GM19395 (cell line): ENCODE data around the gene MAP3K9.
A peak's percentile ranks its signal among the peaks of the same experiment; 100 is the strongest.

Source experiments
- ATAC-seq: cut with Tn5 transposase; IDR thresholded peaks from one replicate; pipeline ENCODE4 v1.9.1; 2021; ENCODE audit warnings: mild to moderate bottlenecking, moderate library complexity; ENCODE audit not compliant: unreplicated experiment

MAP3K9 gene

DNA sequence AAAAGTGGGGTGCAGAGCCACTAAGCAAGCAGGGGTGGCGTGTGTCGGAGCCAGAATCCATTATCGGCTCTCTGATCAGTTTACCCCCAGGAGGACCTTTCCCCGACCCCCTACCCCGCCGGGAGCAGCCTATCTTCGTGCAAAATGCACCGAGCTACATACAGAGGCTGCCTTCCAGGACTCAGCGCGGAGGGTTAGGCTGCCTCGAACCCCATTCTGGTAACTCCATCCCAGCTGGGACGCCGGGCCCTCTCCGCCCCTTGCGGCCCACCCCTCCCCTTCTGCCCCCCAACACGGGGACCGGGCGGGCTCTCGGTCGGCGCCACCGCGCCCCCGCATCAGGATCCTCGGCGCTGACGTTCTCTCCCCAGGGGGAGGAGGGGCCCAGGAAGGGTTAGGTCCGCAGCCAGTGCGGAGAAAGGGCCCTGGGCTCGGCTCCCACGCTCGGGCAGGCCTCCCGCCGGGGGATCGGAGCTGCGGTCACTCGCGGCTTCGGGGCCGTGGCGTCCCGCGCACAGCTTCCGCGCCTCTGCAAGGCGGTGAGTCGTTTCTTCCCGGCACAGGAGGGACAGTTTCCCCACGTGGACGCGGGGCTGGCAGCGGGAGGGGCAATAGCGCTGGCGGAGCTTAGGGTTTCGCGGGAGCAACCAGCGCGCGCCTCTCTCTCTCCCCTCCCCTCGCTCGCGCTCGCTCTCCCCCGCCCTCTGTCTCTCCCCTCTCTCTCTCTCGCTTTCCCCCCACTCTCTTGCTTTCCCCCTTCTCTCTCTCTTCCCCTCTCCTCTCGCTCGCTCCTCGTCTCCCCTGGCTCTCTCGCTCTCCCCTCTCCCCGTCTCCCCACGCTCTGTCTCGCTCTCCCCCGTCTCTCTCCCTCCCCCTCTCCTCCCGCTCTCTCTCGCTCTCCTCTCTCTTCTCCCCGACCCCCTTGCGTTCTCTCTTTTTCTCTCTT, 12.5 kb upstream of the MAP3K9 start:
- no peak for ATAC-seq

DNA sequence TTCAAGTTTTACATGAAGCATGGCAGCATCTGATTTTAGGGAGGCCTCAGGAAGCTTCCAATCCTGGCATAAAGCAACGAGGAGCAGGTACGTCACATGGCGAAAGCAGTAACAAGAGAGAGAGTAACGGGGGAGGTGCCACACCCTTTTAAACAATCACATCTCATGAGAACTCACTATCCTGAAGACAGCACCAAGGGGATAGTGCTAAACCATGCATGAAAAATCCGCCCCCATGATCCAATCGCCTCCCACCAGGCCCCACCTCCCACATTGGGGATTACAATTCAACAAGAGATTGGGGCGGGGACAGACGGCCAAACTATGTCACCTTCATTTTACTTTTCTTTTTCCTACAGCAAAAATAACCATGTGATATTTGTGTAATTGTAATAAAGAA, 7.2 kb upstream of the MAP3K9 start:
- no peak for ATAC-seq

DNA sequence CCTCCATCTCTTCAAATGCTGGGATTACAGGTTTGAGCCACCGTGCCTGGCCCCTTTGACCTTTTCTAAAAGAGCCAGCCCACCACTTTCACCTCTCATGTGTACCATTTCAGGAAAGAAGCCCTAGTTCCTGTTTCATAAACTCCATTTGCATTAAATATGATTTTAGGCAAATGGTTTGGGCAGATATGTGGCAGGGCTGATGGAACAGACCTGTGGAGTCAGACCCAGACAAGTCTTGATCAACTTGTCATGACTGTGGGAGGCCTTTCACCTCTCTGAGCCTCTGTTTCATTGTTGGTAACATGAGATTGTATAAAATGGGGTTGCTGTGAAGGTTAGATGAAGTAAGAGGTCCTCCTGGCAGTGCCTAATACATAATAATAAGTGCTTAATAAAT, 5.2 kb upstream of the MAP3K9 start:
- no peak for ATAC-seq

DNA sequence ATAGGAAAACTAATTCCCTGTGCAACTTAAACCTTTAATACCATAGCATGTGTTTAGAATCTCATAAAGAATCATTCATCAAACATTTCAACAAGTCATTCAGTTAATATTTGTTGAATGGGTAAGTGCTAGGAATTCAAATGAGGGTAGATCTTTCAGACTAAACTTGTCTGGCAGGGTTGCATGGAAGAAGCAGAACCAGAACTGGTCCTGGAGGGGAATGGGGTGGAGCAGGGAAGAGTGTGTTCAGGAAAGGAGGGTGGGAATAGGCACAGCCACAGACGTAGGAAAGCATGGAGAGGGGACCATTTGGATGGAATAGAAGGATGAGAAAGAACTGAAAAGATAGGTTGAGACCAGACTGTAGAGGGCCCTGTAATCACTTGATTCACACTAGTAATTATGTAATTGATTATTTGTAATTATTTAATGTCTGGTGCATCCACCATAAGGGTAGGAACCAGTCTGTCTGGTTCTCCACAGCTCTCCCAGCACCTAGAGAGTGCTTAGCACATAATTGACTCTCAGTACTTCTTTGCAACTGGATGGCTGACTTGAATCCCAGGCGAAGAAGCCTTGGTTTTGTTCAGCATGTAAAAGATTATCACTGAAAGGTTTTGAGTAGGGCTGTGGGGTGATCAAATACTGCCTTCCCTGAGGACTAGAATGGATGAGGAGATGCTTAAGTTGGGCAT, 3.0 kb upstream of the MAP3K9 start:
- ATAC-seq: no peak

DNA sequence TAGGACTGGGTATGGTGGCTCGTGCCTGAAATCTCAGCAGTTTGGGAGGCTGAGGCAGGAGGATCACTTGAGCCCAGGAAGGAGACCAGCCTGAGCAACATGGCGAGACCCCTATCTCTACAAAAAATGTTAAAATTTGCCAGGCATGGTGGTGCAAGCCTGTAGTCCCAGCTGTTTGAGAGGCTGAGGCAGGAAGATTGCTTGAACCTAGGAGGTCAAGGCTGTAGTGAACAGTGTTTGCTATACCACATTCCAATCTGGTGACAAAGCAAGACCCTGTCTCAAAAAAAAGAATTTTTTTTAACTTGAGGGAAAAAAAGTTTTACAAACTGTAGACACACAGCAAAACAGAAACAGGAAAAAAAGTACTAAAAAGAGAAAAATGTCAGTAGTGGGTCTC, 2.3 kb upstream of the MAP3K9 start:
- no peak for ATAC-seq

DNA sequence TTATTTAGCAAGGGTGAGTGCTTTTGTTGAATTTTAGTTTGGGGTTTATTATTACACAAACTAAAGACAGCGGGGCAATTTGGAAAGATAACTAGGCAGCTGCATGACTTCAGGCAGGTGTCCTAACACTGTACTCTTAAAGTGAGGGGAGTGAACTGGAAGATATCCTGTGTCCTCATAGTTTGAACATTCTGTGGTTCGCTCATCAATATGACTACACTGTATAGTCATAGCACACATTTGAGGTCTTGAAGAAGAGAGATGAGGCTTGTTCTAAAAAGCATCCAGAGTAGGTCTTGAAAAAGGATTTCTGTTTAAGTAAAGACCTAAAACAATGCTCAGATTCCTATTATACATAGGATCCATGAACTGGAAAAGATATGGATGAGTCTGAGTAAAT, 1.7 kb upstream of the MAP3K9 start:
- ATAC-seq: no peak

DNA sequence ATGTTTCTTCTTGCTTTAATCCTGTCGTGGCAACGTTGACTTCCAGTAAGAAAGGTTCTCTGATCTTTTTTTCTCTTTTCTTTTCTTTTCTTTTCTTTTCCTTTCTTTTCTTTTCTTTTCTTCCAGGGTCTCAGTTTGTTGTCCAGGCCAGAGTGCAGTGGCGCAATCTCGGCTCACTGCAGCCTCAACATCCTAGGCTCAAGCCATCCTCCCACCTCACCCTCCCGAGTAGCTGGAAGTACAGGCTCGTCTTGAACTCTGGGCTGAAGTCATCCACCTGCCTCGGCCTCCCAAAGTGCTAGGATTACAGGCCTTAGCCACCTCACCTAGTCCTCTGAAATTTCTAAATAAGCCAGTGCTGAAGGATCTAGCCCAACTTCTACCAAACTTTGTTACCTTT, 1.3 kb upstream of the MAP3K9 start:
- ATAC-seq: no peak

DNA sequence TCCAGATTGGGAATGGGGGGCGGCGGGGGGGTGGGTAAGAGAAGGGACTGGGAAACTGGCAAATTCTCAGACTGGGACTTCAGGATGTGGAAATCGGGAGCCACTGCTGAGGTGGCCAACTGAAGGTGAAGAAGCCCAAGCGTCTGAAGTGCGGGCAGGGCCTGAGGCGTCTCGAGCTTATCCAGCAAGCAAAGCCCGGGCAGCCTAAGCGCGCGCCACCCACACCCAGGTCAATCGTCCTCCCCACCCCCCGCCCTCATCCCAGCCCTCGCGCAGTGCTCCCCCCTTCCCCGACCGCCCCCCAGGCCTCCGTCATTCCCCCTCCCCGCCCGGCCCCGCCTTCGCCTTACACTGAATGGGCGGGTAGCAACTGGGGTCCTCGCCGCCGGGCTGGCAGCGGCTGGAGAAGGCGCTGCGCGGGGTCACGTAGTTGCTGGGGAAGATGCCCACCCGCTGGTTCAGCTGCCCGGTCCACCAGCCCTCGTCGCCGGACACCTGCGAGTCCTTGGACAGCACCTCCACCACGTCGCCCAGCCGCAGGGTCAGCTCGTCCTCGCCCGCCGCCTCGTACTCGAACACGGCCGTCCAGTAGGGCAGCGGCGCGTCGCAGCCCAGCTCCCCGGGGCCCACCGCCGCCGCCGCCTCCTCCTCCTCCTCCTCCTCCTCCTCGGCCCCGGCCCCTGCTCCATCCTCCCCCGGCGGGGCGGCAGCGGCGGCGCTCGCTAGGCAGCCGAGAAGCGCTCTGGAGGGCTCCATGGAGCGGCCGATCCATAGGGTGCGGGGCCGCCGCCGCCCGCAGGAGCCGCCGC, 693 bp downstream of the MAP3K9 start:
- ATAC-seq: peak; percentile 22

DNA sequence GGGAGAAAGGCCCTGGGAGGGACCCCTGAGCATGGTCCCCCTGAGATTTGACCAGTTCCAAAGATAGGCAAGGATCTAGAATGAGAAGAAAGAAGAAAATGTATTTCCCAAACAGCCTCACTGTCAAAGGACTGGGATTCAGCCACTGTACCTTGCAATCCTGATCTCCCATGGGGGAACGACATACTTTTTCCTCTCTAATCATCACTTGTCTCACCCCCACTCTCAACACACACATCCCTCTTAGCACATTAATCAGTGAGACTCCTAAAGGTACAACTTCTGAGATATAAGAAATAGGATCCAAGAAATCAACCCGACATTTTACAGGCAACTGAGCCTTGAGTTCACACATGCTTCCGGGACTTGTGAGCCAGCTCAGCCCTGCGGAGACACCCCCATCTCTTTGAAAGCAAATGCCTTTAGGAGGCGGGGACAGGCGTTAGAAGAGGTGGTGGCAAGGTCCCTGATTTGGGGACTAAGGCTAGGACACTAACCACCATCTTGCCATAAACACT, 1.4 kb downstream of the MAP3K9 start:
- no peak for ATAC-seq

DNA sequence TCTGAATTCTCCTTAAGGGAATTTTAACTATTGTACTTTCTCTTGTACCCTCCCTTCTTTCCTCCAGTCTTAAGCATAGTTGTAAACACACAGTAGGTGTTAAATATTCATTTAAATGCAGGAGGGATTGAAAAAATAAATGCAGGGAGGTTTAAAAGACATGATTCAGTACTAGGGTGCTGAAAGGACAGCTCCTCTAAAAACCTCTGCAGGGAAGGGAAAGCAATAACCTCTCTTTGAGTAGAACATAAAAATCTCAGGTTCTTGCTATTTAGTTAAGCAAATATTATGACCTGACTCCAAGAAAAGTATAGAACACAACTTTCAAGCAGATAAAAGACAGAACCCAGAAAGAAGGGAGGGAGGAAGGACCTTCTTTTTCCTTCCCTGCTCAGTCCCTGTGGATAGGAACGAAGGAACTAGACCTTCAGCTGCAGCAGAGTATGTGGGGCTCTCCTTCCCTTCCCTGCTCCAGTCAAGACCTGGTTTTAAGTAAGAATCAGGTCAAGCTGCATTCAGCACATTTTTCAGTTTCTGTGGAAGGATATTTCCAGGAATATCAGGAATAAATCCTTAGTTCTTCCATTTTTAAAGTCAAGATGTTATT, 4.7 kb downstream of the MAP3K9 start:
- ATAC-seq: no peak

DNA sequence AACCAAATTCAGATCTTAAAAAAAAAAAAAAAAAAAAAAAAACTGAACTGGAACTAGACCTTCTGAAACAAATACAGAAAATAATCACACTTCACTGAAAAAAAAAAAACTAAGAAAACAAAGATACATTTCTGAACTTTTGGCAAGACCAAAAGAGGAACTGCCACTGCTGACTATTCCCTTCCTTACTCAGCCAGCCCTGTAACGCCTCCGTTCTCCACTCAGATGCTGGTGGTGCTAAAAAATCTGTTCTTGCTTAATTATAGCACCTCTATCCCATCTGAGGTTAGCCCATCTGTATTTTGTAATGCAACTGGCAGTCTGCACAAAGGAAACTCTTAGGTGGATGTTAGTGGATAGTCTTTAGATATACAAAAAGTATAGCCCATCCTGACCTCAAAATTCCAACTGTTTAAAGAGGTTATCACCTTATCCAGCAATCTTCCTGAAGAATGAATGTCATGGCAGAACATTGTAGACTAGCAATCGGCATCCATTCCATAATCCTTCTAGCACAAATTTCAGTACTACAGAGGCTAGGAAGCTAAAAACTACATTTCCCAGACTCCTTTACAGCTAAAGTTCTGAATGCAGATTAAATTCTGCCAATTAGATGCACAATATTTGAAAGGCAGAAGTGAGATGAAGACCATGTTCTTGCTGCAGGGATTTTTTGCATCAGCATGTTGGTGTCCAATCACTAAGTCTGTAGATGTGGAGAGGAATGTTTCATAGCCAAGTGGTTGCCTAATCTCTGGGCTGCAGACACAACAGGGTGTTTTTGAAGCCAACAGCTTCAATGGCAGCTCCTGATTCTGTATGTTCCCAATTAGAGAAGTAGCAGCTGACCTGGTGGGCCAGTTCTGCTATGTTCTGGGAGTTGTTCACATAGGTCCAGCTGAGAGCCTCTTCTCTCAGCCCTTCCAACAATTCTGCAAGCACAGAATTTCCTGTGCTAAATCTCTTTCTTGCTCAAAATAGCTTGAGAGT, 5.7 kb downstream of the MAP3K9 start:
- ATAC-seq: peak; percentile 83

DNA sequence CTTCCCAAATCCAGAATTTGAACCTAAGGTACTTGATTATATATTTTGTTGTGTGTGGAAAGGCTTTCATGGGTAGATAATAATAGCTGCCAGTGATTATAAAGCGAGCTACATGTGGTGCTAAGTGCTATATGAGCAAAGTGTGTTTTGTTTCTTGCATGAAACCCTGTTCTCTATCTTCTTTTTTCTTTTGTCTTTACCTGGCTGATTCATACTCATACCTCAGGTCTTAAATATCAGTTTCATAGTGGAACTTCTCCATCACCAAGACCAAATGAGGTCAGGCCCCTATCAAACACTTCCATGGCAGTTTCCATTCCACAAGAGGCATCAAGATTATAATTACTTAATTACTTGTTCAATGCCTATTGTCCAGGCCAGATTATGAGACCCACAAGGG, 6.9 kb downstream of the MAP3K9 start:
- no peak for ATAC-seq

DNA sequence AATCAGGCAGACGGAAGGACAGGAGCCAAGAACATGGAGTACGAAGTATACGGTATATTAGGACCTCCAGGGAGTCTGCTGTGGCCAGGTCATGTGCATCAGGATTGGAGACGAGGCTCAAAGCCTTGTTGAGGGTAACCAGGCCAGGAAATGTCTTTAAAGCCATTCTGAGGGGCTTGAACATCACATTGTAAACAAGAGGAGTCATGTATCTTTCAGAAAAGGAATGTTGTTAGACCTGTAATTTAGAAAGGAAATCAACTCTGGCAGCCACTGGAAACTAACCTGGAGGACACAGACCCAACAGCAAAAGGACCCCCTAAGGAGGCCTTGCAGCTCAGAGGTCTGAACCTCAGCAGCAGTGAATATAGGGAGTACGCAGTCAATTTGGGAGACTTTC, 7.5 kb downstream of the MAP3K9 start:
- no peak for ATAC-seq

DNA sequence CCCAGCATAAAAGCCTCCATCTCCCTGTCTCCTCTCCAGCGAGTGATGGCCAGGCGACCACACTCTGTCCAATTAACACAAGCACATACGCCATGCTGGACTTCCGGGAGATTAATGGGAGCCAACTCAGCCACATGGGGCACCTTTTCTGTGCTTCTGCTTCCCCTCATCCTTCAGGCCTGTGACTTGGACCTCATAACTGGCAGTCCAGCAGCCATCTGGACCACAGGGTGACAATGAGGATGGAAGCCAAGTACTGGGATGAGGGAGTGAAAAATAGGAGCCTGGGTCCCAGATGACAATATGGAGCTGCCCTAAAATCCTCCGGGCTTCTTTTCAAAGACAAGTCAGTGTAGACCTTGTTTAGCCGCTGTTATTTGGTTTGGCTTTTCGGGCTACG, 12.8 kb downstream of the MAP3K9 start:
- no peak for ATAC-seq

DNA sequence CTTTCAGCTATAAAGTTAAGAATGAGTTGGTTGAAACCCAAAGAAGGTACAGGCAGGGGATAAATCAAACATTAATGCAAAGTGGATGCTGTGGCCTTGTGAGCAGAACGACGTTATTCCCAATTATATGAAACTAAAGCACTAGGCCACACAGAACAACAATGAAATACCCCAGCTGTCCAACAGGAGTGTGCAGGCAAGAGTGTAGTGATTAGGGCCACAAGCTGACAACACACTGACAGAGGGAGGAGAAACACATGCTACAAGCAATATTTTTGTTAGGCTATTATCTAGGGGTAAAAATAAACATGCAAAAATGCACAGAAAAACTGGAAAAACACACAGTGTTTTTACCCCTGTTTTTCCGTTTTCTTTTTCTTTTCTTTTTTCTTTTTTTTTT, 15.0 kb downstream of the MAP3K9 start:
- no peak for ATAC-seq

DNA sequence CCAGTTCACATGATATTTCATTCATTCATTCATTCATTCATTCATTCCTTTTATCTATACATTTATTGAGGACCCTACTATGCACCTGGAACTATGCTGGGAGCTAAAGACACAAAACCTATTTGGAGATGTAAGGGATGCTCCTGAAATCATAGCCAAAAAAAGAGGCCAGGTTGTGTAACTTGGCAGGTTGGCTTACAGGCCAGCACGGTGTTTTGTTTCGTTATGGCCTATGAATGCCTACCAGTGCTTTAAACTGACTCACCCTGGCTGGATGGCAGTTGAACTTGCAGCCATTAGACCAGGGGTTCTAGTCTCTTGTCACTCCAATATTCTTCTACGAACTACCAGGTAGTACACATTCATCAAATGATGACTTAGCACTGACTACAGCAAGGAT, 15.7 kb downstream of the MAP3K9 start:
- ATAC-seq: no peak

DNA sequence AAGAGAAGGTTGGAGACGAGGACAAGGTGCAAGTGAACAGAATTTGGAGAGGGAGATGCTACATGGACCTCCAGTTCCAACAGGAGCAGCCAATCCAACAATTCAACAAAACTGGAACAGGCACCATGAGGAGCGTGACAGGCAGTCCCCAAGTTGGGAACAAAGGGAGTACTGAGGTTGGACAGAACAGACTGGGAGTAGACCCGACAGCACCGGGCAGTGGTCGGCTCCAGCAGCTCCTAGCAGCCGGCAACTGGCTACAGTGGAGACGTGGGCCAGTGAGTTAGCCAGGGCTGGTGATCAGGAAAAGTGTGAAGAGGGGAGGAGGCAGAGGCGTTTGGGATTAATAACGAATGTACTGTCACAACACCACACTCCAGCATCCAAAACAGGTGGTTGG, 16.4 kb downstream of the MAP3K9 start:
- ATAC-seq: no peak

DNA sequence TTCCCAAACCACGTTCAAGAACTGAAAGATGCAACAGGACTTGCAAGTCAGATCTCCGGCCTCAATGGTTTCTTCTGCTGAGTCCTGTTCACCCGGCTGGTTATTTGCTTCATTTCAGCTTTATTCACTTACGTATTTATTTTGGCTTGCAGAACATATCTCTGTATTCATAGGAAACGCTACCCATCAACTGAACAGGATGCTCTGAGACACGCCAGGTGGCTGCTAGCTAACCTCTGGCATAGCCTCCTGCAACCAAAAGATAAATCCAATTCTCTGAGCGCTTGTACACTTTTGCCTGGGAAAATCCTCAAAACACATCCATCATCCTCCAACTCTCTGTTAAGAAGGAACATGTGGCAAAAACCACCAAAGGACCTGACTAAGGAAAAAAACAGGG, 17.3 kb downstream of the MAP3K9 start:
- no peak for ATAC-seq

DNA sequence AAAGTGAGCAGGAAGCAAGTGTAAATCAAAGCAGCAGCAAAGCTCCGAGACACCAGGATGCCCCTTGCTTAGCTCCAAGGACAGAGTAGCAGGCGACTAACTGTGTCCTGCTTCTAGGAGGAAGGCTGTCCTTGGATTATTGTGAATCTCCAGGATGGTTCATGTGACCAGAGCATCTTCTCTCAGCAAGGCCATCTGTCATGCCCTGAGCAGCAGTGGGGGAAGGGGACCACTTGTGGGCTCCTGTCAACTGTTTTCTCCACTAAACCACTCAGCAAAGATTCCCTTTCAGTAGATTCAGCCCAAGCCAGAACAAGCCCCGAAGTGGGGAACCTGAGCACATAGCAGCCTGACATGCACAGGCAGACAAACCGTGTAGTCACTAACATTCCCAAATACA, 19.4 kb downstream of the MAP3K9 start:
- ATAC-seq: no peak

DNA sequence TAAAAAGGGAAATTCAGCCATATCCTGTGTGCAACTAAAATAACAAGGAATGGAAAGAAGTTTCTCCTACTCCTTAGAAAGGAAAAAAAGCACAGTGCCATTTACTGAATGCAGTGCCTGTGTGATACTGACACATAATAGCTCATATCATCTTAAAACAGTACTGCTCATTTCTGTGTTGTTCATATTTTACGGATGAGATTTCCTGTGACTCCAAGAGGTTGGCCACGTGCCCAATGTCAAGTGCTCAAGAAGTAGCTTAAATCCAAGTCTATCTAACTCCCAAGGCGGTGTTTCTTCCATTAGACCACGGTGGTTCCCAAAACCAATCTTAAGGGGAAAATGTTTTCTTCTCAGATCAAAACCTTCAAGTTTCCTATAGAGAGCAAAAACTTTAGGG, 20.0 kb downstream of the MAP3K9 start:
- ATAC-seq: no peak
